Spleen (tissue), 7 donors: ENCODE results near the gene EVI5.

ENCODE experiments used
- POLR2A ChIP-seq, 3 donors: fragments of 450-650 bp; IDR thresholded peaks; one replicate each; pipeline ENCODE4 v1.5.1; 2017; ENCODE audit warnings: antibody characterized with exemption in 3 of 3, mild to moderate bottlenecking in 1 of 3
- POLR2AphosphoS5 ChIP-seq, 3 donors: sonication (generic); formaldehyde crosslinking; IDR thresholded peaks; one replicate each; pipeline ENCODE4 v1.5.1; 2017; ENCODE audit warnings: antibody characterized with exemption in 3 of 3
- TF ChIP-seq, protein P1 (sequence below), 11 experiments: fragments of 200-600 bp in 7 of 11; fragments of 450-650 bp in 4 of 11; sonication (generic) in 4 of 11; IDR thresholded peaks in 8 of 11; conservative IDR thresholded peaks in 3 of 11; 1 replicate in 7 of 11; 2 replicates in 4 of 11; pipeline versions ENCODE4 v1.4.0 to v1.8.0; 2016 to 2021; ENCODE audit warnings: antibody characterized with exemption in 11 of 11, inconsistent platforms in 4 of 11, mild to moderate bottlenecking in 1 of 11
- donor health status: DM: no; HTN: no; CAD: no; lungs with moderate emphysema.
- donor health status: DM: no; HTN: no; CAD: no.
- donor health status: DM: no; HTN: no; CAD: no.

- TF ChIP-seq, protein P1, sequence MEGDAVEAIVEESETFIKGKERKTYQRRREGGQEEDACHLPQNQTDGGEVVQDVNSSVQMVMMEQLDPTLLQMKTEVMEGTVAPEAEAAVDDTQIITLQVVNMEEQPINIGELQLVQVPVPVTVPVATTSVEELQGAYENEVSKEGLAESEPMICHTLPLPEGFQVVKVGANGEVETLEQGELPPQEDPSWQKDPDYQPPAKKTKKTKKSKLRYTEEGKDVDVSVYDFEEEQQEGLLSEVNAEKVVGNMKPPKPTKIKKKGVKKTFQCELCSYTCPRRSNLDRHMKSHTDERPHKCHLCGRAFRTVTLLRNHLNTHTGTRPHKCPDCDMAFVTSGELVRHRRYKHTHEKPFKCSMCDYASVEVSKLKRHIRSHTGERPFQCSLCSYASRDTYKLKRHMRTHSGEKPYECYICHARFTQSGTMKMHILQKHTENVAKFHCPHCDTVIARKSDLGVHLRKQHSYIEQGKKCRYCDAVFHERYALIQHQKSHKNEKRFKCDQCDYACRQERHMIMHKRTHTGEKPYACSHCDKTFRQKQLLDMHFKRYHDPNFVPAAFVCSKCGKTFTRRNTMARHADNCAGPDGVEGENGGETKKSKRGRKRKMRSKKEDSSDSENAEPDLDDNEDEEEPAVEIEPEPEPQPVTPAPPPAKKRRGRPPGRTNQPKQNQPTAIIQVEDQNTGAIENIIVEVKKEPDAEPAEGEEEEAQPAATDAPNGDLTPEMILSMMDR (IDR thresholded peaks at IDR 0.05 in 8 of 11, conservative IDR thresholded peaks at IDR 0.05 in 3 of 11) = no peak
- TF ChIP-seq POLR2A (IDR thresholded peaks at IDR 0.05) (no peak), POLR2AphosphoS5 (IDR thresholded peaks at IDR 0.05) (no peak)
Observed at GRCh38 chr1:92487078-92487605, 297.8 kb downstream of the EVI5 start.
